ENCODE data around the gene PQBP1.

PQBP1 gene

GRCh38 chrX:48909703-48910294 is 12.1 kb downstream of the PQBP1 start:
- Histone ChIP-seq H3K4me3 (ENCODE audit: low read depth, low read length, poor library complexity, severe bottlenecking) (no peak overlapping the region), H3K36me3 (ENCODE audit: insufficient read depth, low read length) (peaks cover 30% of the 10 kb centered on the region), H3K9me2 (ENCODE audit: low read depth, low read length) (no peaks in the 10 kb centered on the region), H3F3A (ENCODE audit: insufficient read depth, low read length) (0 out of 2 replicates have a peak, but pooled peaks cover 3% of the 10 kb centered on the region), H3K79me2 (ENCODE audit: insufficient read depth, low read length) (peaks cover 10% of the 10 kb centered on the region; the same call in 1 of the 2 replicates), H2AFZ (ENCODE audit: low read length) (no peak overlapping the region), H3K4me1 (ENCODE audit: insufficient read depth, low read length, severe bottlenecking) (peaks cover 31% of the 10 kb centered on the region), H4K20me1 (ENCODE audit: insufficient read depth, low read length) (no peaks in the 10 kb centered on the region), H3K27me3 (ENCODE audit: insufficient read depth, low read length) (no peaks in the 10 kb centered on the region), H3K9ac (ENCODE audit: low read length) (no peak overlapping the region), H3K9me3 (ENCODE audit: low read length) (no peaks in the 10 kb centered on the region), H3K4me2 (ENCODE audit: low read length) (no peak overlapping the region), H3K27ac (ENCODE audit: low read depth, low read length, poor library complexity, severe bottlenecking) (no peak overlapping the region)
- no peak for TF ChIP-seq CTCF (IDR thresholded peaks at IDR 0.05; ENCODE audit: low read length)

GRCh38 chrX:48910926-48911411 is 13.2 kb downstream of the PQBP1 start:
- peak overlapping the region; percentile 80 for H3K4me2 ChIP-seq (ENCODE audit: low read length)
- H3K9me2 ChIP-seq (ENCODE audit: low read depth, low read length) = no peaks in the 10 kb centered on the region
- peaks cover 10% of the 10 kb centered on the region; the same call in 1 of the 2 replicates for H3K79me2 ChIP-seq (ENCODE audit: insufficient read depth, low read length)
- H3K9me3 ChIP-seq (ENCODE audit: low read length) = no peaks in the 10 kb centered on the region
- no peak overlapping the region for H2AFZ ChIP-seq (ENCODE audit: low read length)
- peak overlapping the region; percentile 99 for H3K4me3 ChIP-seq (ENCODE audit: low read depth, low read length, poor library complexity, severe bottlenecking)
- 0 out of 2 replicates have a peak, but pooled peaks cover 3% of the 10 kb centered on the region for H3F3A ChIP-seq (ENCODE audit: insufficient read depth, low read length)
- H3K27me3 ChIP-seq (ENCODE audit: insufficient read depth, low read length) = no peaks in the 10 kb centered on the region
- H3K9ac ChIP-seq (ENCODE audit: low read length) = peak overlapping the region; percentile 83
- H3K36me3 ChIP-seq (ENCODE audit: insufficient read depth, low read length) = peaks cover 36% of the 10 kb centered on the region
- no peak for TF ChIP-seq EZH2 (IDR thresholded peaks at IDR 0.05; ENCODE audit: borderline replicate concordance, low read length)
- TF ChIP-seq CTCF (IDR thresholded peaks at IDR 0.05; ENCODE audit: low read length) = no peak
- H3K4me1 ChIP-seq (ENCODE audit: insufficient read depth, low read length, severe bottlenecking) = peaks cover 42% of the 10 kb centered on the region
- no peaks in the 10 kb centered on the region for H4K20me1 ChIP-seq (ENCODE audit: insufficient read depth, low read length)
- peak overlapping the region; percentile 17 for H3K27ac ChIP-seq (ENCODE audit: low read depth, low read length, poor library complexity, severe bottlenecking)

GRCh38 chrX:48911412-48912182 is 13.9 kb downstream of the PQBP1 start, which contains the start of gene SLC35A2:
SLC35A2 (minus strand) TSS chrX:48911646; CDS start chrX:48911636, 10 bp downstream.
- peak within 1 kb of the TSS; percentile 75 for H3K27ac ChIP-seq (ENCODE audit: low read depth, low read length, poor library complexity, severe bottlenecking)
- H2AFZ ChIP-seq (ENCODE audit: low read length) = no peak within 1 kb of the TSS
- no peaks in the 10 kb centered on the region for H3K27me3 ChIP-seq (ENCODE audit: insufficient read depth, low read length)
- no peaks in the 10 kb centered on the region for H3K9me2 ChIP-seq (ENCODE audit: low read depth, low read length)
- peaks cover 43% of the 10 kb centered on the region for H3K36me3 ChIP-seq (ENCODE audit: insufficient read depth, low read length)
- H3K4me3 ChIP-seq (ENCODE audit: low read depth, low read length, poor library complexity, severe bottlenecking) = peak within 1 kb of the TSS; percentile 99
- H3K9ac ChIP-seq (ENCODE audit: low read length) = peak within 1 kb of the TSS; percentile 83
- H3K4me2 ChIP-seq (ENCODE audit: low read length) = peak within 1 kb of the TSS; percentile 80
- H3K79me2 ChIP-seq (ENCODE audit: insufficient read depth, low read length) = peaks cover 10% of the 10 kb centered on the region; the same call in 1 of the 2 replicates
- no peak for TF ChIP-seq CTCF (IDR thresholded peaks at IDR 0.05; ENCODE audit: low read length)
- no peak for TF ChIP-seq EZH2 (IDR thresholded peaks at IDR 0.05; ENCODE audit: borderline replicate concordance, low read length)
- H4K20me1 ChIP-seq (ENCODE audit: insufficient read depth, low read length) = no peaks in the 10 kb centered on the region
- H3F3A ChIP-seq (ENCODE audit: insufficient read depth, low read length) = 0 out of 2 replicates have a peak, but pooled peaks cover 3% of the 10 kb centered on the region
- H3K9me3 ChIP-seq (ENCODE audit: low read length) = no peaks in the 10 kb centered on the region
- H3K4me1 ChIP-seq (ENCODE audit: insufficient read depth, low read length, severe bottlenecking) = peaks cover 49% of the 10 kb centered on the region

All from OCI-LY1 (cell line).